ENCODE results near the gene IGFBP2. TPM values are rescaled to one million over a fixed set of nuclear protein-coding genes. Genes with fewer than 3 reads are reported as not detected.

IGFBP2 gene
- total and polyA plus RNA-seq, 12 donors = 14.8 to 253 (median 79.4) TPM

- WGBS, 4 donors = 72 to 86% (median 73%) methylated on average over 11 to 12 of the region's 12 CpGs
- Histone ChIP-seq H3K27ac (no peak overlapping the region), H3K27me3 (no peaks in the 10 kb centered on the region), H3K9me3 (replicated peaks in 1 of 3) (no peaks in the 10 kb centered on the region), H3K4me3 (no peak overlapping the region), H3K4me1 (replicated peaks in 1 of 2) (no peaks in the 10 kb centered on the region), H3K36me3 (replicated peaks in 1 of 2) (no peaks in the 10 kb centered on the region)
- intact Hi-C loops (cut with DNase I) = no loop called here
- no peak for TF ChIP-seq POLR2A (IDR thresholded peaks at IDR 0.05)
- TF ChIP-seq, protein P1, sequence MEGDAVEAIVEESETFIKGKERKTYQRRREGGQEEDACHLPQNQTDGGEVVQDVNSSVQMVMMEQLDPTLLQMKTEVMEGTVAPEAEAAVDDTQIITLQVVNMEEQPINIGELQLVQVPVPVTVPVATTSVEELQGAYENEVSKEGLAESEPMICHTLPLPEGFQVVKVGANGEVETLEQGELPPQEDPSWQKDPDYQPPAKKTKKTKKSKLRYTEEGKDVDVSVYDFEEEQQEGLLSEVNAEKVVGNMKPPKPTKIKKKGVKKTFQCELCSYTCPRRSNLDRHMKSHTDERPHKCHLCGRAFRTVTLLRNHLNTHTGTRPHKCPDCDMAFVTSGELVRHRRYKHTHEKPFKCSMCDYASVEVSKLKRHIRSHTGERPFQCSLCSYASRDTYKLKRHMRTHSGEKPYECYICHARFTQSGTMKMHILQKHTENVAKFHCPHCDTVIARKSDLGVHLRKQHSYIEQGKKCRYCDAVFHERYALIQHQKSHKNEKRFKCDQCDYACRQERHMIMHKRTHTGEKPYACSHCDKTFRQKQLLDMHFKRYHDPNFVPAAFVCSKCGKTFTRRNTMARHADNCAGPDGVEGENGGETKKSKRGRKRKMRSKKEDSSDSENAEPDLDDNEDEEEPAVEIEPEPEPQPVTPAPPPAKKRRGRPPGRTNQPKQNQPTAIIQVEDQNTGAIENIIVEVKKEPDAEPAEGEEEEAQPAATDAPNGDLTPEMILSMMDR (IDR thresholded peaks at IDR 0.05) = no peak
- DNase-seq = no peak
These were observed 12.4 kb upstream of the IGFBP2 start for GRCh38 chr2:216620786-216621185.

GRCh38 chr2:216621292-216621691 lies 11.9 kb upstream of the IGFBP2 start:
- no peak for DNase-seq
- intact Hi-C loops (cut with DNase I) = no loop called here

DNA sequence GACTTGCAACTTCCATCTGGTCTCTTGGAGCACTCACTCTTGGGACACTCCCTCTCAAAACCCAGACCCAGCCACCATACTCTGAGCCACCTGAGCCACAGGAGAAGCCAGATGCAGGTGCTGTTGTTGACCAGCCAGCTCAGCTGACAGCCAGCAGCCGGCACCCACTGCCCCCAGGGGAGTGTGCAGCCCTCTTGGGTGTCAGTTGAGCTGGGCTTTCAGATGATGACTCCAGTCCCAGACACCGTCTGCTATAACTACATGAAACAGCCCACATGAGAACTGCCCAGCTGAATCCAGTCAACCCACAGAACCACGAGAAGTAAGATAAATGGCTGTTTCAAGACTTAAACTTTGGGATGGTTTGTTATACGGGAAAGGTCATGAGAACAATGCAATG lies 10.7 kb upstream of the IGFBP2 start:
- intact Hi-C loops (cut with DNase I) = no loop called here
- Histone ChIP-seq H3K4me1 (replicated peaks in 1 of 2) (no peaks in the 10 kb centered on the region), H3K9me3 (replicated peaks in 1 of 3) (no peaks in the 10 kb centered on the region), H3K27ac (no peak overlapping the region), H3K27me3 (no peaks in the 10 kb centered on the region), H3K36me3 (replicated peaks in 1 of 2) (no peaks in the 10 kb centered on the region), H3K4me3 (no peak overlapping the region)
- TF ChIP-seq, protein P1 (IDR thresholded peaks at IDR 0.05) = no peak
- no peak for TF ChIP-seq POLR2A (IDR thresholded peaks at IDR 0.05)
- DNase-seq = no peak
- 67 to 87% (median 77%) methylated on average over 4 of the region's 4 CpGs for WGBS, 4 donors

More at GRCh38 chr2:216621292-216621691, 11.9 kb upstream of the IGFBP2 start:
- WGBS, 4 donors = 77 to 95% (median 92%) methylated on average over 4 of the region's 4 CpGs
- no peak for TF ChIP-seq POLR2A (IDR thresholded peaks at IDR 0.05)
- TF ChIP-seq, protein P1 (IDR thresholded peaks at IDR 0.05) = no peak
- no peaks in the 10 kb centered on the region for H3K9me3 ChIP-seq (replicated peaks in 1 of 3)
- no peaks in the 10 kb centered on the region for H3K27me3 ChIP-seq
- H3K36me3 ChIP-seq (replicated peaks in 1 of 2) = no peaks in the 10 kb centered on the region
- no peak overlapping the region for H3K27ac ChIP-seq
- H3K4me3 ChIP-seq = no peak overlapping the region
- no peaks in the 10 kb centered on the region for H3K4me1 ChIP-seq (replicated peaks in 1 of 2)

DNA sequence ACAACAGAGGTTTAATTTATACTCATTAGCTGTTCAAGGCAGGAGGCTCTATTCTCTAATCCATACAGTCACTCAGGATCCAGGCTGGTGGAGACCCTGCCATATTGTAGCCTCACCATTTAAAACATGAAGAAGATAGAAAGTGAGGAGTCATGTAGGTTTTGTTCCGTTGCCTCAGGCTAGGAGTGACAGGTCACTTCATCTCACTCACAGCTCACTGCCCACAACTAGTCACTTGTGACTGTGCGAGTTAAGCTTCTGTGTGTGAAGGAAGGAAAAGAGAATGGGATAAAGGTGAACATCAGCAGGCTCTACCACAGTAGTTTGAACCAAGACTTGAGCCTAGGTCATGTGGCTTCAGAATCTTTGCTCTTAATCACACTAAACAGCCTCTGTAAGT lies 9.0 kb upstream of the IGFBP2 start:
- Histone ChIP-seq H3K4me1 (replicated peaks in 1 of 2) (no peaks in the 10 kb centered on the region), H3K27ac (no peak overlapping the region), H3K9me3 (replicated peaks in 1 of 3) (no peaks in the 10 kb centered on the region), H3K27me3 (no peaks in the 10 kb centered on the region), H3K36me3 (replicated peaks in 1 of 2) (no peaks in the 10 kb centered on the region), H3K4me3 (no peak overlapping the region)
- no peak for DNase-seq
- TF ChIP-seq, protein P1 (IDR thresholded peaks at IDR 0.05) = no peak
- TF ChIP-seq POLR2A (IDR thresholded peaks at IDR 0.05) = no peak
- intact Hi-C loops (cut with DNase I) = no loop called here
- 92 to 100% (median 95%) methylated on average over 2 of the region's 2 CpGs for WGBS, 4 donors

All from adrenal gland (tissue), 12 donors.